HepG2 (cell line): Measurements from ENCODE around the gene HDAC5. TPM values are rescaled to one million over a fixed set of nuclear protein-coding genes. Genes with fewer than 3 reads are reported as not detected.

Experiments used
- ARHGAP35 ChIP-seq: sonication (generic); formaldehyde crosslinking; IDR thresholded peaks from 2 replicates; pipeline ENCODE4 v1.9.0; 2022; ENCODE audit warnings: mild to moderate bottlenecking, inconsistent platforms, moderate library complexity, missing genetic modification reagents, borderline replicate concordance
- DZIP1 ChIP-seq: sonication (generic); formaldehyde crosslinking; IDR thresholded peaks from 2 replicates; pipeline ENCODE4 v1.5.0; 2020; ENCODE audit warnings: mild to moderate bottlenecking, missing genetic modification reagents
- HMG20B ChIP-seq: conservative IDR thresholded peaks from 2 replicates; pipeline ENCODE4 v1.6.1; 2016; ENCODE audit warnings: missing genetic modification reagents, missing compliant biosample characterization
- HNF4A ChIP-seq: sonication (generic); formaldehyde crosslinking; IDR thresholded peaks from 2 replicates; pipeline ENCODE4 v1.4.0; 2020; ENCODE audit warnings: missing genetic modification reagents
- HOXD1 ChIP-seq: sonication (generic); formaldehyde crosslinking; IDR thresholded peaks from 2 replicates; pipeline ENCODE4 v1.5.0; 2020; ENCODE audit warnings: missing genetic modification reagents
- IKZF4 ChIP-seq: sonication (generic); formaldehyde crosslinking; IDR thresholded peaks from 2 replicates; pipeline ENCODE4 v1.5.1; 2020; ENCODE audit warnings: borderline replicate concordance, mild to moderate bottlenecking, low read depth, missing genetic modification reagents; ENCODE audit errors: not compliant biosample characterization
- JDP2 ChIP-seq: sonication (generic); formaldehyde crosslinking; IDR thresholded peaks from 2 replicates; pipeline ENCODE4 v1.8.1; 2022; ENCODE audit warnings: missing genetic modification reagents, borderline replicate concordance
- KDM2A ChIP-seq: sonication (generic); formaldehyde crosslinking; IDR thresholded peaks from 2 replicates; pipeline ENCODE4 v1.4.0; 2020; ENCODE audit warnings: low read depth, missing genetic modification reagents, borderline replicate concordance
- RFX3 ChIP-seq: IDR thresholded peaks from 2 replicates; pipeline ENCODE4 v1.6.1; 2016; ENCODE audit warnings: missing biosample characterization, missing genetic modification reagents
- SOX13 ChIP-seq, 3 experiments: fragments of 450-650 bp in 1 of 3; sonication (generic) in 1 of 3; formaldehyde crosslinking in 1 of 3; IDR thresholded peaks in 2 of 3; conservative IDR thresholded peaks in 1 of 3; 2 replicates each; pipeline versions ENCODE4 v1.5.0 to v1.6.1; 2016 to 2020; ENCODE audit warnings: antibody characterized with exemption in 1 of 3, mild to moderate bottlenecking in 1 of 3, missing compliant biosample characterization in 1 of 3, missing genetic modification reagents in 1 of 3, moderate library complexity in 1 of 3
- TAF15 ChIP-seq: fragments of 200-400 bp; formaldehyde crosslinking; IDR thresholded peaks from one replicate; pipeline ENCODE4 v1.6.1; 2018; ENCODE audit warnings: mild to moderate bottlenecking, low read depth, low read length; ENCODE audit not compliant: poor library complexity, severe bottlenecking
- THAP7 ChIP-seq: sonication (generic); formaldehyde crosslinking; IDR thresholded peaks from 2 replicates; pipeline ENCODE4 v1.8.1; 2023; ENCODE audit warnings: mild to moderate bottlenecking, missing genetic modification reagents
- TIGD3 ChIP-seq: sonication (generic); formaldehyde crosslinking; IDR thresholded peaks from 2 replicates; pipeline ENCODE4 v1.5.1; 2020; ENCODE audit warnings: mild to moderate bottlenecking, missing genetic modification reagents, borderline replicate concordance
- ZBTB44 ChIP-seq: sonication (generic); formaldehyde crosslinking; IDR thresholded peaks from 2 replicates; pipeline ENCODE4 v1.4.0; 2020; ENCODE audit warnings: missing genetic modification reagents
- ZFY ChIP-seq: sonication (generic); formaldehyde crosslinking; IDR thresholded peaks from 2 replicates; pipeline ENCODE4 v1.4.0; 2020; ENCODE audit warnings: missing genetic modification reagents
- ZIK1 ChIP-seq: sonication (generic); formaldehyde crosslinking; IDR thresholded peaks from 2 replicates; pipeline ENCODE4 v1.5.0; 2020; ENCODE audit warnings: mild to moderate bottlenecking, low read depth, missing genetic modification reagents, borderline replicate concordance
- ZNF317 ChIP-seq: sonication (generic); formaldehyde crosslinking; IDR thresholded peaks from 2 replicates; pipeline ENCODE4 v1.5.0; 2020; ENCODE audit warnings: mild to moderate bottlenecking, missing genetic modification reagents
- ZNF446 ChIP-seq: sonication (generic); formaldehyde crosslinking; IDR thresholded peaks from 2 replicates; pipeline ENCODE4 v1.5.0; 2020; ENCODE audit warnings: mild to moderate bottlenecking, missing genetic modification reagents
- ZNF556 ChIP-seq: sonication (generic); formaldehyde crosslinking; IDR thresholded peaks from 2 replicates; pipeline ENCODE4 v1.4.0; 2020; ENCODE audit warnings: mild to moderate bottlenecking, missing genetic modification reagents, borderline replicate concordance
- ZNF567 ChIP-seq: sonication (generic); formaldehyde crosslinking; IDR thresholded peaks from 2 replicates; pipeline ENCODE4 v1.8.1; 2023; ENCODE audit warnings: mild to moderate bottlenecking, missing genetic modification reagents, borderline replicate concordance
- ZNF670 ChIP-seq: sonication (generic); formaldehyde crosslinking; IDR thresholded peaks from 2 replicates; pipeline ENCODE4 v1.8.0; 2022; ENCODE audit warnings: mild to moderate bottlenecking, missing genetic modification reagents, borderline replicate concordance
- polyA plus RNA-seq, 8 experiments: library from polyadenylated mRNA; depleted of rRNA in 3 of 8; stranded (reverse) in 7 of 8; unstranded in 1 of 8; fragments of >200 nt; fragmentation: Illumina TruSeq in 4 of 8; extraction: Trizol in 4 of 8; gene quantifications; 2 replicates each; pipeline versions ENCODE4 v1.2.1 to v1.2.3, GENCODE V29; 2011 to 2016; ENCODE audit warnings: low read depth in 4 of 8, missing spikeins in 1 of 8, mixed read lengths in 1 of 8; ENCODE audit not compliant: insufficient read depth in 1 of 8
- total RNA-seq, 5 experiments: library from RNA; depleted of rRNA; stranded (reverse); fragments of >200 nt; fragmentation: Illumina TruSeq; extraction: Trizol; gene quantifications; 2 replicates each; pipeline ENCODE4 v1.2.3, GENCODE V29; 2016; ENCODE audit warnings: low read depth in 1 of 5

HDAC5 gene
- total and polyA plus RNA-seq, 2 of the 13 experiments (the other 11 are each of a cell fraction or from before 2014, with no cell fraction given), result 46.4 to 85.4 TPM

DNA sequence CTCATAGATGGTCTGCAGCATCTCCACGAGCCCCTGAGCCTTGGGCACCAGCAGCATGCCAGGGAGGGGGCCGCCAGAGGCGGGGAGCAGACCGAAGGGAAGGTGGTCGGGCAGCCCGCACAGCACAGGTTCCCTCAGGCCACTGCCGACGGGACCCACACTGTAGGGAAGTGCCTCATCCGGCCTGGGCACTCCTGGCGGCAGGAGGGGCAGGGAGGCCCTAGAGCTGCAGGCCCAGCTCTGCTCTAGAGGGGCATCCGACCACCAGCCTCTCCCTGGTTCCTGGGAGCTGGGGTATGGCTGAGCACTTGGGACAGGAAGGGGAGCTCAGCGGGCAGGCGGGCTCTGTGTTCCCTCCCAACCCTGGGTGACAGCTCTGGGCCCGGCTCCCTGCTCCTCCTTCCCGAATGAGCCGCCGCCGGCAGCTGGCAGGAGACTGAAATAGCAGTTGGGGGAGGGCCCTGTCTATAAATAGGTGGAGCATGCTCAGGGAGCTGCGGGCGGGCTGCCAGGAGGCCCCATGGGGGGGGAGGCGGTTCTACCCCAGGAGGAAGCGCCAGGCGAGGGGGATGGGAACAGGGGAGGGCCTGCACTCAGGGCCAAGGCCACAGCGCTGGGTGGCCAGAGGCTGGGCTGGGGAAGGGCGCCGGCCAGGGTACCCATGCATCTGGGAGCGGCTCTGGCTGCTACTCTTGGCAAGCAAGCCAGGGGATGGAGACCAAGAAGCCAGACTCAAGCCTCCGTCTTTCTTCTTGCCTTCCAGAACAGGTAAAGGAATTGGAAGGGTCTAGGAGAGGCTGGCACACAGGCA, 12.4 kb downstream of the HDAC5 start (continued):
- TF ChIP-seq DZIP1 (CRISPR knock-in tag) (peak; percentile 72; the same call in 1 of the 2 replicates), ARHGAP35 (CRISPR knock-in tag) (0 out of 2 replicates have a peak, but pooled peaks have one; percentile 77), IKZF4 (CRISPR knock-in tag) (peak; percentile 58), ZFY (CRISPR knock-in tag) (peak; percentile 72), ZNF556 (CRISPR knock-in tag) (peak; percentile 99), ZBTB44 (CRISPR knock-in tag) (peak; percentile 78; the same call in 1 of the 2 replicates), HOXD1 (CRISPR knock-in tag) (peak; percentile 23), ZIK1 (CRISPR knock-in tag) (peak; percentile 92), ZNF446 (CRISPR knock-in tag) (peak; percentile 96), ZNF567 (CRISPR knock-in tag) (peak; percentile 99), TIGD3 (peak; percentile 82; the same call in 1 of the 2 replicates), THAP7 (CRISPR knock-in tag) (peak; percentile 29; the same call in 1 of the 2 replicates), JDP2 (CRISPR knock-in tag) (no peak; the same call in 1 of the 2 replicates), SOX13 (IDR thresholded peaks at IDR 0.05) (peak; percentile 79), SOX13 (CRISPR knock-in tag; conservative IDR thresholded peaks at IDR 0.05 in 1 of 2, IDR thresholded peaks at IDR 0.05 in 1 of 2) (peak in 1 of 2 experiments; percentile 90; a peak in 2 of 4 replicates), ZNF670 (no peak; the same call in 1 of the 2 replicates), HNF4A (CRISPR knock-in tag) (peak; percentile 94), ZNF317 (peak; percentile 92), HMG20B (CRISPR knock-in tag) (peak; percentile 93), RFX3 (CRISPR knock-in tag) (0 out of 2 replicates have a peak, but pooled peaks have one; percentile 36), KDM2A (CRISPR knock-in tag) (peak; percentile 86; the same call in 1 of the 2 replicates), TAF15 (peak; percentile 73)
